RWPE2 (cell line): ENCODE results near the gene MAP1S.

Experiments used
- ATAC-seq: fragments of 200-7000 bp; cut with Tn5 transposase; 3 replicates; pipeline ENCODE4 v1.9.1; 2021; ENCODE audit warnings: low read depth
- DNase-seq: peaks from one replicate; pipeline ENCODE4 v3.0.0-alpha.2; 2020; ENCODE audit warnings: low spot score
- H3K27ac ChIP-seq: fragments of 450-650 bp; 2 replicates; pipeline ENCODE4 v1.5.1; 2017; ENCODE audit warnings: mild to moderate bottlenecking; ENCODE audit not compliant: poor library complexity, severe bottlenecking
- H3K27me3 ChIP-seq: fragments of 250-450 bp; sonication (Bioruptor Pico); 2 replicates; pipeline ENCODE4 v1.5.1; 2021; ENCODE audit warnings: mild to moderate bottlenecking, moderate library complexity; ENCODE audit not compliant: insufficient read depth, poor library complexity, severe bottlenecking
- H3K36me3 ChIP-seq: fragments of 250-450 bp; sonication (Bioruptor Pico); 2 replicates; pipeline ENCODE4 v1.5.1; 2020; ENCODE audit warnings: low read depth, mild to moderate bottlenecking, moderate library complexity
- H3K4me1 ChIP-seq: fragments of 250-450 bp; sonication (Bioruptor Pico); 2 replicates; pipeline ENCODE4 v1.5.1; 2021; ENCODE audit warnings: mild to moderate bottlenecking, moderate library complexity; ENCODE audit not compliant: insufficient read depth, poor library complexity, severe bottlenecking
- H3K4me3 ChIP-seq: fragments of 250-450 bp; sonication (Bioruptor Pico); 2 replicates; pipeline ENCODE4 v1.5.1; 2021; ENCODE audit warnings: mild to moderate bottlenecking, moderate library complexity; ENCODE audit not compliant: severe bottlenecking
- H3K9me3 ChIP-seq: fragments of 250-450 bp; sonication (Bioruptor Pico); 2 replicates; pipeline ENCODE4 v1.5.1; 2021; ENCODE audit warnings: mild to moderate bottlenecking, moderate library complexity; ENCODE audit not compliant: severe bottlenecking
- CTCF ChIP-seq: fragments of 450-650 bp; IDR thresholded peaks from one replicate; pipeline ENCODE4 v1.5.1; 2017; ENCODE audit warnings: mild to moderate bottlenecking, moderate library complexity; ENCODE audit not compliant: poor library complexity, severe bottlenecking

The MAP1S gene

DNA sequence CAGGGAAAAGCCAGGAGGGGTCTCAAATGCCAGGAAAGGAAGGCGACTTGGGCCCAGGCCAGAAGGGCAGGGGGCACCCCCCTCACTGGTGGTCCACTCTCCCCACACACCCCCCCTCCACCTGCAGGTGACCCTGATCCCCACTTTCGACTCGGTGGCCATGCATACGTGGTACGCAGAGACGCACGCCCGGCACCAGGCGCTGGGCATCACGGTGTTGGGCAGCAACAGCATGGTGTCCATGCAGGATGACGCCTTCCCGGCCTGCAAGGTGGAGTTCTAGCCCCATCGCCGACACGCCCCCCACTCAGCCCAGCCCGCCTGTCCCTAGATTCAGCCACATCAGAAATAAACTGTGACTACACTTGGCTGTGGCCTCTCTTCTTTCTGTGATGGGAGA, 14.9 kb downstream of the MAP1S start:
- no peaks in the 10 kb centered on the region for H3K27me3 ChIP-seq
- ATAC-seq, result no peak
- peaks cover 41% of the 10 kb centered on the region for H3K36me3 ChIP-seq
- no peak for TF ChIP-seq CTCF
- no peak overlapping the region for H3K4me3 ChIP-seq
- H3K9me3 ChIP-seq, result no peaks in the 10 kb centered on the region
- DNase-seq, result no peak
- H3K4me1 ChIP-seq, result no peaks in the 10 kb centered on the region
- H3K27ac ChIP-seq, result no peak overlapping the region

DNA sequence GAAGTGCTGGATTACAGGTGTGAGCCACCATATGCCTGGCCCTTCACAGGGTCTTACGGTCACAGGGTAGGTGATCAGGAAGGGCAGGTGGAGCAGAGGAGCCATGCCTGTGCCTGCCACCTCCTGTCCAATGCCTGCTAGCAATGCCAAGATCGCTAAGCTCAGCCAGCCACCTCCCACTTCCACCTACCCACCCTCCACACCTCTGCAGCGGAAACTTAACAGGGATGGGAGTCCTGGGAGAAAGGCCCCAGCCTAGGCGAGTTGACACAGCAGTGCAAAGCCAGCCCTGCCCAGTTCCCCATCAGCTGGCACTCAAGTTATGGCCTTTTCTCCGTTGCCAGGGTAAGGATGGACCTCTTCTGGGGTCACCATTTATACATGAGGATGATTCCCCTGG, 16.1 kb downstream of the MAP1S start:
- Histone ChIP-seq H3K36me3 (peaks cover 32% of the 10 kb centered on the region), H3K27ac (no peak overlapping the region), H3K4me3 (no peak overlapping the region), H3K9me3 (no peaks in the 10 kb centered on the region), H3K4me1 (no peaks in the 10 kb centered on the region), H3K27me3 (no peaks in the 10 kb centered on the region)
- no peak for TF ChIP-seq CTCF
- DNase-seq (no peak), ATAC-seq (no peak)

- Histone ChIP-seq H3K4me1 (no peaks in the 10 kb centered on the region), H3K4me3 (no peak overlapping the region), H3K27me3 (no peaks in the 10 kb centered on the region), H3K36me3 (peaks cover 12% of the 10 kb centered on the region), H3K27ac (no peak overlapping the region), H3K9me3 (no peaks in the 10 kb centered on the region)
- ATAC-seq, result no peak
- DNase-seq, result no peak
- no peak for TF ChIP-seq CTCF
These were observed 18.4 kb downstream of the MAP1S start for GRCh38 chr19:17737690-17738153.

DNA sequence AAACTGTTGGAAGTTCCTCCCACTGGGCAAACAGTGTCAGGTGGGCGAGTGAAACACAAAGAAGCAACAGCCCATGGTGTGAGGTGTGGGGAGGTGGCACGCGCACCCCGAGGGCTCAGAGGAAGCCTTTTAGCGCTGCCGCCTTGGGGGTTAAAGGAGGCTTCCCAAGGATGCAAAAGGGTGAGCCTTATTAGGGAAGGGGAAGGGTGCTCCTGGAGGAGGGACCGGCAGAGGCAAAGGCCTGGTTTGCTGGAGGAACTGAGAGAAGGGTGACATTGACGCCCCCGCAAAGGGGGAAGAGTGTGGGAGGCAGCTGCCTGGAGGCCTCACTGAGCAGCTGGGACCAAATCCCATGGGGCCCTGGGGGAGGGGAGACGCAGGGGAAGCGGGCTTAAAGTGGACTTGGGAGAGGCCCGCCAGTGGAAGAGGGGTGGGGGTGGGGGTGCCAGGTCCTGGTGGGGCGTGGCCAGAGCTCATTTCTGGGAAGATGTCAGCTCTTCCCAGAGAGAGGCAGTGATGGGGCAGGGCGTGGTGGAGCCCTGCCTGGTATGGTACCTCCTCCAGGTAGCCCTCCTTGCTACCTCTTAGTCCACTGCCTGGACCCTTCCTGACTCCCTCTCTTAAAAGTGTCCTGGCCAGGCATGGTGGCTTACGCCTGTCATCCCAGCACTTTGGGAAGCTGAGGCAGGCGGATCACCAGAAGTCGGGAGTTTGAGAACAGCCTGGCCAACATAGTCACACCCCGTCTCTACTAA, 20.0 kb downstream of the MAP1S start:
- Histone ChIP-seq H3K27ac (no peak overlapping the region), H3K4me1 (no peaks in the 10 kb centered on the region), H3K9me3 (no peaks in the 10 kb centered on the region), H3K27me3 (no peaks in the 10 kb centered on the region), H3K4me3 (no peak overlapping the region), H3K36me3 (peaks cover 6% of the 10 kb centered on the region; the same call in 1 of the 2 replicates)
- no peak for TF ChIP-seq CTCF
- no peak for ATAC-seq
- no peak for DNase-seq

DNA sequence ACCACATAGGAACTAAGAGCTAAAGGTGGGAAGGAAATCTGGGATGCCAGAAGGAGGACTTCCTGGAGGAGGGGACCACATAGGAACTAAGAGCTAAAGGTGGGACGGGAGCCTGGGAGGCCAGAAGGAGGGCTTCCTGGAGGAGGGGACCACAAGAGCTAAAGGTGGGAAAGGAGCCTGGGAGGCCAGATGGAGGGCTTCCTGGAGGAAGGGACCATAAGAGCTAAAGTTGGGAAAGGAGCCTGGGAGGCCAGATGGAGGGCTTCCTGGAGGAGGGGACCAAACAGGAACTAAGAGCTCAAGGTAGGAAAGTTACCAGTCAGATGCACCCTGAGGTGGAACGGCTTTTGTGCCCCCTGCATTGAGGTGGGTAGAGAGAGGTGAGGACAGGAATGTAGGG, 22.2 kb downstream of the MAP1S start:
- Histone ChIP-seq H3K9me3 (no peaks in the 10 kb centered on the region), H3K27ac (no peak overlapping the region), H3K4me3 (no peak overlapping the region), H3K36me3 (no peaks in the 10 kb centered on the region), H3K27me3 (no peaks in the 10 kb centered on the region), H3K4me1 (no peaks in the 10 kb centered on the region)
- ATAC-seq (no peak), DNase-seq (no peak)
- TF ChIP-seq CTCF, result no peak
